ENCODE results near the gene CEP135.
"Not testable (repeated sequence)": the region's sequence is repeated elsewhere in the genome, so short reads cannot be mapped to it uniquely, and the experiment has no call there.

Gene CEP135

DNA sequence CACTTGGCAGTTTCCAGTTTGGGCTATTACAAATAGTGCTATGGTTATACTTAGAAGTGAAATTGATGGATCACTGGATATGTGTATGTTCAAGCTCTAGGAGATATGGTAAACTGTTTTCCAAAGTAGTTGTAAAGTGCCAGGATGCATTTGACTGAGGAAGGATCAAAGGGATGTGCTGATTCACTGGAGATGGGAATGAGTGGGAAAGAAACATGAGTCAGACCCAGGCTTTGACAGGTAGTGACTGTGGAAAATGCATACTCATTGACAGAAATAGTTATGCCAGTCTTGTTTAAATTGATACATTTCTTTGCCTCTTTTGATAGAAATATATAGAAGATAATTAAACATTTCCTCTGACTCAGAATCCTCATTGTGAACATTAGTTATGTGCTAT, 77.9 kb downstream of the CEP135 start:
- FAIRE-seq: no peak

DNA sequence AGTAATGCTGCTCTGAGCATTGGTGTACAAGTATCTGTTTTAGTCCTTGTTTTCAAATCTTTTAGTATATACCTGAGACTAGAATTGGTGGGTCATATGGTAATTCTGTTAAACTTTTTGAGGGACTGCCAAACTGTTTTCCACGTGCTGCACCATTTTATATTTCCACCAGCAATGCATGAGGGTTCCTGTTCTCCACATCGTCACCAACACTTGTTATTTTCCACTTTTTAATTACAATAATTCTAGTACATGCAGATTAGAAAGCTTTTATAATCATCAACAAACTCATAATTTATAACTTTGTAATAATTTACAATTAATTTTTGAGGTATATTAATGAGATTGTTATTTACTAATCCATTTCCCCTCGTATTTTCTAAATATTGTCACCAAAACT, 79.4 kb downstream of the CEP135 start:
- FAIRE-seq: no peak

DNA sequence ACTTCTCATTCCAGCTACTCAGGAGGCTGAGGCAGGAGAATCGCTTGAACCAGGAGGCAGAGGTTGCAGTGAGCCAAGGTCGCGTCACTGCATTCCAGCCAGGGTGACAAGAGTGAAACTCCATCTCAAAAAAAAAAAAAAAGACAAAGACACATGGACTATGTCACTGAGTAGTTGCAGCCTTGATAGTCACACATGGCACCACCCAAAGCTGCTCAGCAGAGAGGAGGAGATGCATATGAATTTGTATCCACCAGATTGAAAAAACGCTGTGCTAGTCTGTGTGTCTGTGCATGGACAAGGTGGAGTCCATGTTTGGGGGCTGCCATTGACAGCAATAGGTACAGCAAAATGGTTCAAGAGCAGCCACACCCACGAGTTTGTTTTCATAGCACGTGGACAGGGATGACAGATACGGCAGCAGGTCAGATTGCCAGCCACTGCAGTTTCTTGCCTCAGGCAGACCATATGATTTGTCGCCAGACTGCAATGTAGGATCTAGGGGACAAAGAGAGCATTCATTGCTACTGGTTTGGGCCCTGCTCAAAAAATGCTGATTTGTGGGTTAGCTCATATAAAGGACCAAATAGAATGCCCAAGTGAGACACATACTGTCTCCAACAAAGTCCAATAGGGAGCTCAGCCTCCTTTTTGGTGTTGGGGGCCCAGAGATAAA, 89.9 kb downstream of the CEP135 start:
- FAIRE-seq: no peak

DNA sequence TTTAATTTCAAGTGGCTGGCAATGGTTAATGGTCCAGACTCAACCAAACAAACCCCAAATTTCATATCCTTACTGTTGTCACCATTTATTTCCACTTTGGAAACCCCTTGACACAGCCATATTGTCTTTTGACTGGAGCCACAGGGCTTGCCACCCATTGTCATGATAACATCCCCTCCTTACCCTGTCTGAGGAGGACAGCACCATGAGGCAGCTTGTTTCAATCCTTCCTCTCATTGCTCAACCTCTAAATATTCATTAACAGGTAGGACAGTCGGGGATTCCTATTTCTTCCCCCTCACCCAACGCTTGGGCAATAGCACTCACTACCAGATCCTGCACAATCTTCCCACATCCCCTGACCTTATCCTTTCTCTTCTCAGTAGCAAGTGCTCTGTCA, 92.1 kb downstream of the CEP135 start:
- FAIRE-seq: no peak

- no peak for FAIRE-seq
Observed at GRCh38 chr4:56042225-56042624, 93.5 kb downstream of the CEP135 start.

GRCh38 chr4:56048383-56048701, 99.6 kb downstream of the CEP135 start:
- FAIRE-seq: no peak

- FAIRE-seq: no peak
Observed at GRCh38 chr4:56048702-56049431, 100.1 kb downstream of the CEP135 start.

- peak; percentile 20 for FAIRE-seq
Observed at GRCh38 chr4:56050625-56051024, 101.9 kb downstream of the CEP135 start.

DNA sequence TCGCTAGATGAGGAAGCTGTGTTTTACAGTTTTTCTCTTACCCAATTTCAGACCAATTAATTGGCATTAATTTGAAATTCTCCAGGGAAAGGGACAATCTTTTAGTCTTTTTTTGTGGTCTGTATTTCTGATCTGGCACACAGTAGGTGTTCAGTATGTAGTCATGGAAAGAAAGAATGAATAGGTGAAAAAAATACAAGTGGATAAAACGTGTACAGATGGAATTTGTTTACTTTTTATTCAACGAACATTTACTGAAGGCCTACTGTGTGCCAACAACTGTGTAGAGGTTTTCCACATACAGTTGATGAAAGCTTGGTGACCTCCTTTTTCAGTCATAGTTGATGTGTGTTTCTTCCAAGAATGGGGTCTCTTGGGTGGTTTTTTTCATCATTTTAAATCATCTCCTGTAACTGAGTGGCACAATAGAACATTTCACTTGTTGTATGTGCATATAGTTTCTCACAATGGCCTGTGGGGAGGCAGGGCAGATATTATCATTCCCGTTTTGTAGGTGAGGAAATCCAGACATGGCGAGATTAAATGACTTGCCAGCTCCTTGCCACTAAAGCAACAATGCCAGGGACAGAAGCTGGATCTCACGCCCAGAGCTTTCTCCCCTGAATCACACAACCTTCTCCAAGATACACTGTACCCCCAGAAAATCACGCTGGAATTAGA, 102.4 kb downstream of the CEP135 start:
- FAIRE-seq: no peak

GRCh38 chr4:56051710-56052075, 102.9 kb downstream of the CEP135 start:
- no peak for FAIRE-seq

DNA sequence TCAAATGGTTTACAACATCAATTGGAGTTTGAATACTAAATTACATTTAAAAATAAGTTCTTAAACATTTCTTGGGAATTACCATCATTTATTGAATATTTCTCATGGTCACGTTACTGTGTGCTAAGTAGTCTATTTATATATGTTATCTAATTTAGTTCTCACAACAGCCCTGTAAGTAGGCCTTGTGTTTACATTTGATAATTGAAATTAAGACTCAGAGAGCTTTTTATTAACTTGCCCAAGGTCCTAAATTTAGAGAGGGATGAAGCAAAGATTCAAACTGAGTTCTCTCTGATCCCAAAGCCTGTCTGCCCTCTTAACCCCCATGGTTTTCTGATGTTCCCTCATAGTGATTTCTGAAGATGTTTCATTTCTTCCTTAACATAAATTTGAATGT, 103.7 kb downstream of the CEP135 start:
- FAIRE-seq: no peak

DNA sequence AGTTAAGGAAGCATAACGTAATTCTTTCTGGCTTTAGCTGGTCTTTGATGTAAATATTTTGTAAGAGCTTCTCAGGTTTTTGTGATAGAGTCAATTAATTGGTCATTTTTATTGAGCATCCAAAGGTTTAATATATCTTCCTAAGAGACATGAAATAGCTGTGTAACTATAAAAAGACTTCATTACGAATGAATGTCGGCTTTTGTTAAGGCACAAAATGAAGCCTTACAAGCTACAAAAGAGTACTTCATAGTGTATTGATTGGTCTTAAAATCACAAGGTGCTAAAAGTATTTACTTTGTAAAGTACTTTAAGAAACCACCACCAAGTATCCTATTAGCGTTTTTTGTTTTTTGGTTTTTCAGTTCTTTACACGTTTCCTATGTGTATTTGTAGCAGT, 104.2 kb downstream of the CEP135 start:
- FAIRE-seq: no peak

DNA sequence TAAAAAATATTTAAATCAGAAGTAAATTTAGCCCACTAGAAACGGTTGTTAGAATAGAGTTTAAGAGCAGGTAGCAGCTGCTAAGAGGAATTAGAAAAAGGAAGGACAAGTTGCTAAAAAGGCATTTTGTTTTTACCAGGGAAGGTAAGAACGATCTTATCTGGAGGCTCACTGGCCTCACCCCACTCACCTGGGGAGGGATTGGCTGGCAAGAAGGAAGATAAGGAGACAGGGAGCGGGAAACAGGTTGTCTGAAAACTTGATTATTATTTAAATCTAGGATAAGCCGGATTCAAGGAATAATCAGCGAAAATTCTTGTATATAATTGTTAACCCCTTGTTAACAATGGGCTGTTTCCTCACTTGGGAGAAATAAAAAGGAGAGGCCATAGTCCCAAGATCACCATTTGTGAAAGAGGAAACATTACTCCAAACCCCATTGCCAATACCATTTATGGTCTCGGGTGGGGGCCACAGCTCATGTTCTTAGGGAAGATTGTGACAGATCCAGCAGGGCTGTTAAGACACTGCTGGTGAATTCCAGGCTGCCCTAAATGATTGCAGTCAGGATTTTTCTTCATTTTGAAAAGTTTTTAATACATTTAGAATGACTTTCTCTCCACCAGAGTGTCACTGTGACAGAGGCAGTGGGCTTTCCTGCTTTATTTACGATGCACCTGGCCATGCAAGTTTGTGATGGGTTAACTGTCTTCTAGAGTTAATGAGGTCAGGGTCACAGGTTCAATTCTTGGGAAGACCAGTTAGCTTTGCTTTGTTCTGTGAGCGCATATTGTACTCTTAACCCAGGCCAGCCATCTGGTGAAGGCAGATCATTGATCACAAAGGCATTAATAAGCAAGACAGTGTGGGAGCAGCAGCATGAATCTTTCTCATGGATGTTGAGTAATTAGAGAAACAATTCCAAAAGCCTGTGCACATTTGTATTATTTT, 106.6 kb downstream of the CEP135 start:
- no peak for FAIRE-seq

GRCh38 chr4:56055991-56056390, 107.2 kb downstream of the CEP135 start:
- no peak for FAIRE-seq

DNA sequence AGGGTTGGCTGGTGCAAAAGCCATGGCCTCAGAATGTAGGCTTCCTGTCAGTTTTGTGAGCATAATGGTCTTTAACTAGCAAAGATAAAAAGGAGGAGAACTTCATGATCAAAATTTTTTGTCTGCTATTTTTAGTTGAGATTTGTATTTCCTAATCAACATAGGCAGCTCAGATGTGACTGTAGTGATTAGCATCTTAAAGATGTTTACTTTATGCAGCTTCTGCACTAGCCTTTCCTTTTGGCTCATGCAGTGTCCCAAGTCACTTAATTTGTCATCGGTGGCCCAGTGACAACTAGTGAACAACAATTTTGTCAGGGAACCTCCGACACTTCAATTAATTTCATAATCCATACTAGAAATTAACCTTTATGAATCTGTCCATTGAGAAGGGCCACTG, 109.8 kb downstream of the CEP135 start:
- no peak for FAIRE-seq

DNA sequence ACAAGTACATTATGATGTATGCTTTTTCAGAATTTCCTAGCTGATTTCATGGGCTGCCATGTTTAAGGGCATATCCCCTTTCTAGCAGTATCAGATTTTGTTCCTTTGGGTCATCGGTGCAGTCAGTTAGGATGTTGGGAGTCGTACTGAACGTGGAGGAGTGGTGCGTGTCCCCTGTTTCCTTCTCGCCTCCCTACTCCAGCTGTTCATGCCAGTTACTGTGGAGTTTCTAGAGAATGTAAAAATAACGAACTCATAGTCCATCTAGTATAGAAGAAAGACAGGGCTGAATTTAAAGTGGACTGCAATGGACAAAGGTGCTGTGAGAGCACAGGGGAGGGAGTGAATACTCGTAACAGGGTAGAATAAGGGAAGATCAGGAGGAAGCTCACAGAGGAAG, 111.3 kb downstream of the CEP135 start:
- no peak for FAIRE-seq

GRCh38 chr4:56062106-56062505, 113.4 kb downstream of the CEP135 start:
- no peak for FAIRE-seq

DNA sequence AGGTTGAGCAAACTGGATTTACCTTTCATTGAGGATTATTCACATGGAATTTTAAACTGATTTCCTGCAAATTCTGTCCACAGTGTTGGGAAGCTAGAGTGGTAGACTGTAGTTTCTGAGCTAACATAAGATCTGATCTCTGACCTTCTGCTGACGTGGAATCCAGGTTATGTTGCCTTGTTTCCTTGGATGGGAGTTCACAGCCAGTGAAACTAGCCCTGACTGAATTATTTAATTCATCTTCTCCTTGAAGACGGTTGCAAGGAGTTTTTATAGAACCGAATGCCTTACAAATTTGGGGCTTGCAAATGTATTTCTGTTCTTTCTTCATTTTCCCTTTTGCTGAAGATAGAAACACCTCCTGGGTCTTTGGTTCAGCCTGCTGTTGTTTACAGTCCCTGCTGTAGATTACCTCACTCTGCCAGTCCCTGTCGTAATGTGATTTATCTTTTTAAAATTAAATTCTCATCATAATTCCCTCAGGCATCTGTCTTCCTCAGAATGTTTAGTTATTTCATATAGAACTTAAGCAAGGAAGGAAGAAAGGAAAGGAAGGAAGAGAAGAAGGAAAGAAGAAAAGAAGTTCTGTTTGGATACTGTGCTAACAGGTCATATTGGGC, 113.9 kb downstream of the CEP135 start:
- FAIRE-seq: no peak

DNA sequence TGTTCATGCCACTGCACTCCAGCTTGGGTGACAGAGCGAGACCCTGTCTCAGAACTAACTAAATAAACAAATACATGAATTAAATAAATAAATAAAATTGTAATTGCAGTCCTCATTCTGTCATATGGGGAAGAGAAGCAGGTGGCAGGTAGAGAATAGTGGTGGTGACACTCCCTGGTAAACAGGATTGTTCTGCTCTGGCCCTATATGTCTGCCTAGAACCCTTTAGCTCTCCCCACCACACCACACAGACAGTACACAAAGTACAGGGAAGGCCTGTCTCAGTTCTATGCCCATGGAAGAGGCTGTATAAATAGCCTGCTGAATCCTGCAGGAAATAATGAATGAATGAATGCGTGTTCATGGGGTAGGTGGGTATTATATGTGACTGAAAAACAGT, 117.7 kb downstream of the CEP135 start:
- FAIRE-seq: no peak

- FAIRE-seq: no peak
Observed at GRCh38 chr4:56067826-56068225, 119.1 kb downstream of the CEP135 start.

DNA sequence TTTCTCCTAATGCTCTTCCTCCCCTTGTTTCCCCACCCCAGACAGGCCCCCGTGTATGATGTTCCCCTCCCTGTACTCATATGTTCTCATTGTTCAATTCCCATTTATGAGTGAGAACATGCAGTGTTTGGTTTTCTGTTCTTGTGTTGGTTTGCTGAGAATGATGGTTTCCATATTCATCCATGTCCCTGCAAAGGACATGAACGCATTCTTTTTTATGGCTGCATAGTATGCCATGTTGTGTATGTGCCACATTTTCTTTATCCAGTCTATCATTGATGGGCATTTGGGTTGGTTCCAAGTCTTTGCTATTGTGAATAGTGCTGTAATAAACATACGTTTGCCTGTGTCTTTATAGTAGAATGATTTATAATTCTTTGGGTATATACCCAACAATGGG, 124.0 kb downstream of the CEP135 start:
- not testable (repeated sequence) for FAIRE-seq

DNA sequence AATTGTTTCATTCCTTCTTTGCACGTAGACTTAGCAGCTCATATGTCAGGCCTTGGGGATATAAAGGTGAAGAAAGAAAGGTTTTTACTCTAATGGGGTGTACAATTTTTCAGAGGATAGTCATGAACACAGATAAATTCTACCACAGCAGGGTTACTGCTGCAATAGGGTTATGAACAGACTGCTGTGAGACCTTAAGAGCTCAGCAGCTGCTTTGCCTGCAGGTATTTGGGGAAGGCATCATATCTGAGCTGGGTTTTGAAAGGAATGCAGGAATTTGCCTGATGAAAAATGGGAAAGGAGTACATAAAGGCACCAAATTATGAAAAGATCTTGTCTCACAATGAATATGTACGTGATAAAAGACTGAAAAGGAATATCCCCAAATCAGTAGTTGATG, 128.9 kb downstream of the CEP135 start:
- FAIRE-seq: no peak

- no peak for FAIRE-seq
Observed at GRCh38 chr4:56078866-56079265, 130.1 kb downstream of the CEP135 start.
